Measurements from ENCODE around the gene SLC22A17.
A peak's percentile ranks its signal among the peaks of the same experiment; 100 is the strongest.
"Not testable (repeated sequence)": the region's sequence is repeated elsewhere in the genome, so short reads cannot be mapped to it uniquely, and the experiment has no call there.

SLC22A17 gene

DNA sequence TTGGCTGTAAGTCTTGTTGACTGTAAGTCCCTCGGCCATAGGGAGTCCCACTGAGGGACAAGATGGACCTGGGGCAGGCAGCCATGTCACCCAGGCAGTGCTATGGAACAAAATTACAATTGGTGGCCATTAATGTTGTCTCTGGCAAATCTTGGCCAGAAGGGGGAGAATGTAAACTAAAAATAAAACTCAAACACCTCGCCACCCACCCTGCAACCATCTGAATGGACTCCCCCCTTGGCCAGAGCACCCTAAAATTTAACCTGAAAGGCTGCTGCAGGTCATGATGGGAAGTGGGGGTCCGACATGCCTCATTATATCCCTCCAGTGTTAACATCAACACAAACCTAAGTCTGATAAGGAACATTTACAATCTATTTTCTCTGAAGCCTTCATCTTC is 8.2 kb downstream of the SLC22A17 start:
- Histone ChIP-seq H3K9me3 (ENCODE audit: control insufficient read depth, low read length) (no peaks in the 10 kb centered on the region), H3K4me3 (ENCODE audit: insufficient read depth, low read depth, low read length, poor library complexity, severe bottlenecking) (no peak overlapping the region), H3K4me1 (ENCODE audit: control insufficient read depth, insufficient read depth, low read length, poor library complexity, severe bottlenecking) (no peaks in the 10 kb centered on the region), H3K27me3 (replicated peaks; ENCODE audit: control insufficient read depth, insufficient read depth, low read length, poor library complexity, severe bottlenecking) (no peaks in the 10 kb centered on the region), H3K27ac (ENCODE audit: insufficient read depth, low read length, poor library complexity, severe bottlenecking) (no peak overlapping the region), H3K36me3 (ENCODE audit: control insufficient read depth, insufficient read depth, low read length) (no peaks in the 10 kb centered on the region)
- no peak for DNase-seq

DNA sequence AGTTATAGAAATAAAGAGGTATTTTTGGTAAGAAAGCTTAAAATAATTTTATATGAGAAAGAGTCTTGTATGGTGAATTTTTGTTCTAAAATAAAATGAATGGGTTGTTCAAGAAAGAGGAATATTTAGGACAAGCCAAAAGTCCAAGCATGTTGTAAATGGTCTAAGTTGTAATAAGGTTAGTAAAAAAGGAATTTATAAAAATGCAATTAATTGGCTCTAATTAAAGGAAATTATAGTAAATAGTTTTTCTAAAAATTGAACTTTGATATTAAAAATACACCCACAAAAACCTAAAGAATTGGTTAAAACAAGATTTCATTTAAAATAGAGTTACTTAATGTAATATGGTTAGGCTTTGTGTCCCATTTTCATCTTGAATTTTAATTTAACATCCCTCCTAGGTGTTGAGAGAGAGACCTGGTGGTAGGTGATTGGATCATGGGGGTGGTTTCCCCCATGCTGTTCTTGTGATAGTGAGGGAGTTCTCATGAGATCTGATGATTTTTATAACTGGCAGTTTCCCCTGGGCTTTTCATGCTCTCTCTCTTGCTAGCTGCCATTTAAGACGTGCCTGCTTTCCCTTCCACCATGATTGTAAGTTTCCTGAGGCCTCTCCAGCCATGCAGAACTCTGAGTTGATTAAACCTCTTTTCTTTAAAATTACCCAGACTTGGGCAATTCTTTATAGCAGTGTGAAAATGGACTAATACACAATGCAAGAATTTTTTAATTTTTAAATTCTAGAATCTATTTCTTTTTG is 13.0 kb downstream of the SLC22A17 start:
- no peaks in the 10 kb centered on the region for H3K9me3 ChIP-seq (ENCODE audit: control insufficient read depth, low read length)
- H3K36me3 ChIP-seq (ENCODE audit: control insufficient read depth, insufficient read depth, low read length) = no peaks in the 10 kb centered on the region
- no peak overlapping the region for H3K4me3 ChIP-seq (ENCODE audit: insufficient read depth, low read depth, low read length, poor library complexity, severe bottlenecking)
- H3K4me1 ChIP-seq (ENCODE audit: control insufficient read depth, insufficient read depth, low read length, poor library complexity, severe bottlenecking) = no peaks in the 10 kb centered on the region
- no peaks in the 10 kb centered on the region for H3K27me3 ChIP-seq (replicated peaks; ENCODE audit: control insufficient read depth, insufficient read depth, low read length, poor library complexity, severe bottlenecking)
- DNase-seq = no peak
- no peak overlapping the region for H3K27ac ChIP-seq (ENCODE audit: insufficient read depth, low read length, poor library complexity, severe bottlenecking)

DNA sequence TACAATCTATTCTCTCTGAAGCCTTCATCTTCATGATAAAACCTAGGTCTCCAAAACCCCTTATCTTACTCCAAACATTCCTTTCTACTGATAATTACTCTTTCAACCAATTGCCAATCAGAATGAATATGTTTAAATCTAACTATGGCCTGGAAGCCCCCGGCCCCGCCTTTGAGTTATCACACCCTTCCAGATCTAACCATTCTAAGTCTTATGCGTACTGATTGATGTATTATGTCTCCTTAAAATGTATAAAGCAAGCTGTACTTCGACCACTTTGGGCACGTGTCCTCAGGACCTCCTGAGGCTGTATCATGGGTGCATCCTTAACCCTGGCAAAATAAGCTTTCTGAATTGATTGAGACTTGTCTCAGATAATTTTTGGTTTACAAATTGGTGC is 17.1 kb downstream of the SLC22A17 start:
- Histone ChIP-seq H3K36me3 (ENCODE audit: control insufficient read depth, insufficient read depth, low read length) (no peaks in the 10 kb centered on the region), H3K27ac (ENCODE audit: insufficient read depth, low read length, poor library complexity, severe bottlenecking) (no peak overlapping the region), H3K4me3 (ENCODE audit: insufficient read depth, low read depth, low read length, poor library complexity, severe bottlenecking) (no peak overlapping the region), H3K27me3 (replicated peaks; ENCODE audit: control insufficient read depth, insufficient read depth, low read length, poor library complexity, severe bottlenecking) (no peaks in the 10 kb centered on the region), H3K9me3 (ENCODE audit: control insufficient read depth, low read length) (no peaks in the 10 kb centered on the region), H3K4me1 (ENCODE audit: control insufficient read depth, insufficient read depth, low read length, poor library complexity, severe bottlenecking) (no peaks in the 10 kb centered on the region)
- no peak for DNase-seq

DNA sequence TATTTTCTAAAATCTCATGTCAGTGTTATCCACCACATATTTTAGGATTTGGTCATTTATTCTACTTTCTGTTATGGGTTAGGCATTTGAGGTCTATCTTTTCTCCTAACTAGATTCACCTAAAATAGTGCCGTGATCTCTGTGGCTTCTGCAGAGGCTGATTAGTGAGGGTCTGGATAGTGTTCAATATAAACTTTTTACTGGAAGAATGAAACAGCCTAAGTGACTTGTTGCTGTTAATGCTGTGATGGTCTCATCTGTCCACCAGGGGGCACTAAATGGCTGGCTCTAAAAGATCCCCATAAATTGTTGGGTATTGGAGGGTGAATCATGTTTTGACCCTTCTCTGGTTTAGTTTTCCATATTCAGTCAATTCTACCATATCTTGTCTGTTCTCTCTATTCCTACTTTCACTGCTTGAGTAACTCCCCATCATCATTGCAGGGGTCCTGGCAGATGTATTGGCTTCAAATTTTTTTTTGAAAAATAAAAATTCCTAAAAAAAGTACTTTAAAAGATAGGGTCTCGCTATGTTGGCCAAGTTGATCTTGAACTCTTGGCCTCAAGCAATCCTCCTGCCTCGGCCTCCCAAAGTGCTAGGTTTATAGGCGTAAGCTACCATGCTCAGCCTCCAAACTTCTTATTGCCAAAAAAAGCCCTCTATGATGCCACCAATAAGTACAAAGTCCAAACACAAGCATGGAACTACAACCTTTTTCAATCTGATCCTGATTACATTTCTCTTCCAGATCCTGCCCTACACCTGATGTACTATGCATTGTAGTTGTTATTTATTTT is 24.5 kb downstream of the SLC22A17 start:
- Histone ChIP-seq H3K36me3 (ENCODE audit: control insufficient read depth, insufficient read depth, low read length) (peaks cover 27% of the 10 kb centered on the region), H3K4me1 (ENCODE audit: control insufficient read depth, insufficient read depth, low read length, poor library complexity, severe bottlenecking) (no peaks in the 10 kb centered on the region), H3K9me3 (ENCODE audit: control insufficient read depth, low read length) (no peaks in the 10 kb centered on the region), H3K27ac (ENCODE audit: insufficient read depth, low read length, poor library complexity, severe bottlenecking) (no peak overlapping the region), H3K27me3 (replicated peaks; ENCODE audit: control insufficient read depth, insufficient read depth, low read length, poor library complexity, severe bottlenecking) (no peaks in the 10 kb centered on the region), H3K4me3 (ENCODE audit: insufficient read depth, low read depth, low read length, poor library complexity, severe bottlenecking) (no peak overlapping the region)
- peak; percentile 30 to 44 (median 30) for DNase-seq

DNA sequence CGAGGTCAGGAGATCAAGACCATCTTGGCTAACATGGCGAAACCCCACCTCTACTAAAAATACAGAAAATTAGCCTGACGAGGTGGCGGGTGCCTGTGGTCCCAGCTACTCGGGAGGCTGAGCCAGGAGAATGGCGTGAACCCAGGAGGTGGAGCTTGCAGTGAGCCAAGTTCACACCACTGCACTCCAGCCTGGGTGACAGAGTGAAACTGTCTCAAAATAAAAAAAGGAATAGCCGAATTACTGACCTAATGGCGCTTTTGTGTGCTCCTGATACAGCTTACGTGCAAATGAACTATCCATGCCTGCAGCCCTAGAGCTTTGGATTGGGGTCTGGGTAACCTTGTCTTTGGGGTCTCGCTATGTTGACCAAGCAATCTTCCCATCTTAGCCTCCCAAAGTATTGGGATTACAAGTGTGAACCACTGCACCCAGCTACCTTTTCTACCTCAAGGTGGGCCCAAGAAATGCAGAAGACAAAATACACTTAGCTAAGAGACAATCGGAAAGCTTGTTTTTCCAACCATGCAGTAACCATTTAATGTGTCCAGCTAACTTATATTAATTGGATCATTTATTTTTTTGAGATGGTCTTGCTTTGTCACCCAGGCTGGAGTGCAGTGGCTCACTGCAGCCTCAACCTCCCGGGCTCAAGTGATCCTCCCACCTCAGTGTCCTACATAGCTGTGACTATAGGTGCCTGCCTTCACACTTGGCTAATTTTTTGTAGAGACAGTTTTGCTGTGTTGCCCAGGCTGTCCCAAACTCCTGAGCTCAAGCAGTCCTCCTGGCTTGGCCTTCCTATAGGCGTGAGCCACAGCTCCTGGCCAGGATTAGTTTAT is 26.0 kb downstream of the SLC22A17 start:
- Histone ChIP-seq H3K27me3 (replicated peaks; ENCODE audit: control insufficient read depth, insufficient read depth, low read length, poor library complexity, severe bottlenecking) (no peaks in the 10 kb centered on the region), H3K4me1 (ENCODE audit: control insufficient read depth, insufficient read depth, low read length, poor library complexity, severe bottlenecking) (peaks cover 4% of the 10 kb centered on the region), H3K27ac (ENCODE audit: insufficient read depth, low read length, poor library complexity, severe bottlenecking) (no peak overlapping the region), H3K36me3 (ENCODE audit: control insufficient read depth, insufficient read depth, low read length) (peaks cover 28% of the 10 kb centered on the region), H3K9me3 (ENCODE audit: control insufficient read depth, low read length) (no peaks in the 10 kb centered on the region), H3K4me3 (ENCODE audit: insufficient read depth, low read depth, low read length, poor library complexity, severe bottlenecking) (no peak overlapping the region)
- DNase-seq = no peak

DNA sequence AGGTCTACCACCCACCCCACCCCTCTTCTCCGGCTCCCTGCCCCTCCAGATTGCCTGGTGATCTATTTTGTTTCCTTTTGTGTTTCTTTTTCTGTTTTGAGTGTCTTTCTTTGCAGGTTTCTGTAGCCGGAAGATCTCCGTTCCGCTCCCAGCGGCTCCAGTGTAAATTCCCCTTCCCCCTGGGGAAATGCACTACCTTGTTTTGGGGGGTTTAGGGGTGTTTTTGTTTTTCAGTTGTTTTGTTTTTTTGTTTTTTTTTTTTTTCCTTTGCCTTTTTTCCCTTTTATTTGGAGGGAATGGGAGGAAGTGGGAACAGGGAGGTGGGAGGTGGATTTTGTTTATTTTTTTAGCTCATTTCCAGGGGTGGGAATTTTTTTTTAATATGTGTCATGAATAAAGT is 26.9 kb downstream of the SLC22A17 start:
- DNase-seq; H3K9me3 ChIP-seq (ENCODE audit: control insufficient read depth, low read length); H3K27me3 ChIP-seq (replicated peaks; ENCODE audit: control insufficient read depth, insufficient read depth, low read length, poor library complexity, severe bottlenecking); H3K27ac ChIP-seq (ENCODE audit: insufficient read depth, low read length, poor library complexity, severe bottlenecking); H3K4me1 ChIP-seq (ENCODE audit: control insufficient read depth, insufficient read depth, low read length, poor library complexity, severe bottlenecking); H3K4me3 ChIP-seq (ENCODE audit: insufficient read depth, low read depth, low read length, poor library complexity, severe bottlenecking): not testable (repeated sequence)
- H3K36me3 ChIP-seq (ENCODE audit: control insufficient read depth, insufficient read depth, low read length) = peaks cover 28% of the 10 kb centered on the region

DNA sequence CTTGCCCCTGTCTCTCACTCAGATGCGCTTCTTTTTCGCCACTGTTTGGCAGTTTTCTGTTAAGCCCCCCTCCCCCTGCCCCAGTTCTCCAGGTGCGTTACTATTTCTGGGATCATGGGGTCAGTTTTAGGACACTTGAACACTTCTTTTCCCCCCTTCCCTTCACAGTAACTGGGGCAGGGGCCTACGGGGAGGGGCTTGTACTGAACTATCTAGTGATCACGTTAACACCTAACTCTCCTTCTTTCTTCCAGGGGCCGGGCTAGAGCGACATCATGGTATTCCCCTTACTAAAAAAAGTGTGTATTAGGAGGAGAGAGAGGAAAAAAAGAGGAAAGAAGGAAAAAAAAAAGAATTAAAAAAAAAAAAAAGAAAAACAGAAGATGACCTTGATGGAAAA is 27.7 kb downstream of the SLC22A17 start:
- no peak for DNase-seq
- Histone ChIP-seq H3K27ac (ENCODE audit: insufficient read depth, low read length, poor library complexity, severe bottlenecking) (no peak overlapping the region), H3K4me3 (ENCODE audit: insufficient read depth, low read depth, low read length, poor library complexity, severe bottlenecking) (no peak overlapping the region), H3K9me3 (ENCODE audit: control insufficient read depth, low read length) (no peaks in the 10 kb centered on the region), H3K4me1 (ENCODE audit: control insufficient read depth, insufficient read depth, low read length, poor library complexity, severe bottlenecking) (peaks cover 8% of the 10 kb centered on the region), H3K36me3 (ENCODE audit: control insufficient read depth, insufficient read depth, low read length) (peaks cover 28% of the 10 kb centered on the region), H3K27me3 (replicated peaks; ENCODE audit: control insufficient read depth, insufficient read depth, low read length, poor library complexity, severe bottlenecking) (no peaks in the 10 kb centered on the region)

DNA sequence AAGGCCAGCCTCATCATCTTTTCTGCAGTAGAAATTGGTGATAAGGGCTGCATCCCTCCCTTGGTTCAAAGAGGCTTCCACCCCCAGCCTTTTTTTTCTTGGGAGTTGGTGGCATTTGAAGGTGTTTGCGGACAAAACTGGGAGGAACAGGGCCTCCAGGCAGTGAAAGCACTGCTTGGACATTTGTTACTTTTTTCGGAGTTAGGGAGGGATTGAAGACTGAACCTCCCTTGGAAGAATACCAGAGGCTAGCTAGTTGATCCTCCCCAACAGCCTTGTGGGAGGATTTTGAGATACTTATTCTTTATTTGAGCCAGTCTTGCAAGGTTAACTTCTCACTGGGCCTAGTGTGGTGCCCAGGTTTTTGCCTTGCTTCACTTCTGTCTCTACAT is 28.2 kb downstream of the SLC22A17 start:
- no peak overlapping the region for H3K27ac ChIP-seq (ENCODE audit: insufficient read depth, low read length, poor library complexity, severe bottlenecking)
- DNase-seq = no peak
- H3K27me3 ChIP-seq (replicated peaks; ENCODE audit: control insufficient read depth, insufficient read depth, low read length, poor library complexity, severe bottlenecking) = no peaks in the 10 kb centered on the region
- no peaks in the 10 kb centered on the region for H3K9me3 ChIP-seq (ENCODE audit: control insufficient read depth, low read length)
- H3K4me3 ChIP-seq (ENCODE audit: insufficient read depth, low read depth, low read length, poor library complexity, severe bottlenecking) = no peak overlapping the region
- H3K36me3 ChIP-seq (ENCODE audit: control insufficient read depth, insufficient read depth, low read length) = peaks cover 28% of the 10 kb centered on the region
- H3K4me1 ChIP-seq (ENCODE audit: control insufficient read depth, insufficient read depth, low read length, poor library complexity, severe bottlenecking) = peaks cover 8% of the 10 kb centered on the region

DNA sequence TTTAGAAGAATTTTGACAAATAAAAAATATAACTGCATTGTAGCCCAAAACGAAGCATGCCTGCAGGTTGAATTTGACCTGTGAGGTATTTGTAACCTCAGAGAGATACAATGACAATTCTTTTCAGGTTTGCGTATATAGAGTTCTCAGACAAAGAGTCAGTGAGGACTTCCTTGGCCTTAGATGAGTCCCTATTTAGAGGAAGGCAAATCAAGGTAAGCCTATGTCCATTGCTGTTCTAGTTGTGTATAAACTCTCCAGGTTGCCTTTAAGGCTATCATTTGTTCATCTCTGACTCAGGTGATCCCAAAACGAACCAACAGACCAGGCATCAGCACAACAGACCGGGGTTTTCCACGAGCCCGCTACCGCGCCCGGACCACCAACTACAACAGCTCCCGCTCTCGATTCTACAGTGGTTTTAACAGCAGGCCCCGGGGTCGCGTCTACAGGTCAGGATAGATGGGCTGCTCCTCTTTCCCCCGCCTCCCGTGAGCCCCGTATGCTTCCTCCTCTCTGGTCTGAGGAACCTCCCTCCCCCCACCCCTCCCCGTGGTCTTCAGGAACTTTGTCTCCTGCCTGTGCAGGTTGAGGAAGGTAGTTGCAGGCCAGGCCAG is 28.7 kb downstream of the SLC22A17 start:
- Histone ChIP-seq H3K4me3 (ENCODE audit: insufficient read depth, low read depth, low read length, poor library complexity, severe bottlenecking) (no peak overlapping the region), H3K9me3 (ENCODE audit: control insufficient read depth, low read length) (no peaks in the 10 kb centered on the region), H3K36me3 (ENCODE audit: control insufficient read depth, insufficient read depth, low read length) (peaks cover 28% of the 10 kb centered on the region), H3K27me3 (replicated peaks; ENCODE audit: control insufficient read depth, insufficient read depth, low read length, poor library complexity, severe bottlenecking) (no peaks in the 10 kb centered on the region), H3K4me1 (ENCODE audit: control insufficient read depth, insufficient read depth, low read length, poor library complexity, severe bottlenecking) (peaks cover 8% of the 10 kb centered on the region), H3K27ac (ENCODE audit: insufficient read depth, low read length, poor library complexity, severe bottlenecking) (no peak overlapping the region)
- no peak for DNase-seq

Measured in effector memory CD4-positive, alpha-beta T cell (primary cell).